ENCODE results near the gene MICALL2.

Gene MICALL2

DNA sequence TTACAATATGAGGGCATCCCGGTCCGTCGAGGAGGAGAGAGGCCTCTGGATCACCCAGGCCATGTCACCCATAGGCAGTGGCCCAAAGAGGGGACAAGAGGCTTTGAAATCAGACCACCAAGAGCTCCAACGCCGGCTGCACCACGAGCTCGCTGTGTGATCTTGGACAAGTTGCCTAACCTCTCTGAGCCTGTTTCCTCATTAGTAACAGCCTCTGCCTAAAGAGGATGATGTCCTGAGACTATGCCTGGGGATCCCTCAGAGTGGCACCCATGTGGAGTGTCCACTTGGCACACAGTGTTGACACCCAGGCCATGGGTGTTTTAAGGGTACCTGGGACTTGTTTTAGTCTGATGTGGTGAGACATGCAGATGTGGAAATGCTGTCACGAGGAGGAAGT is 50.8 kb downstream of the MICALL2 start:
- Histone ChIP-seq H3K36me3 (ENCODE audit: control insufficient read depth, insufficient read depth, low read length) (no peaks in the 10 kb centered on the region), H3K4me3 (ENCODE audit: low read depth, low read length) (no peak overlapping the region), H3K27ac (ENCODE audit: low read depth, low read length) (no peak overlapping the region), H3K27me3 (ENCODE audit: control insufficient read depth, insufficient read depth, low read length) (peaks cover 23% of the 10 kb centered on the region), H3K4me1 (ENCODE audit: control insufficient read depth, insufficient read depth, low read length) (no peaks in the 10 kb centered on the region), H3K9ac (ENCODE audit: low read depth, low read length) (no peak overlapping the region), H3K9me3 (ENCODE audit: control insufficient read depth, insufficient read depth, low read length) (no peaks in the 10 kb centered on the region)

DNA sequence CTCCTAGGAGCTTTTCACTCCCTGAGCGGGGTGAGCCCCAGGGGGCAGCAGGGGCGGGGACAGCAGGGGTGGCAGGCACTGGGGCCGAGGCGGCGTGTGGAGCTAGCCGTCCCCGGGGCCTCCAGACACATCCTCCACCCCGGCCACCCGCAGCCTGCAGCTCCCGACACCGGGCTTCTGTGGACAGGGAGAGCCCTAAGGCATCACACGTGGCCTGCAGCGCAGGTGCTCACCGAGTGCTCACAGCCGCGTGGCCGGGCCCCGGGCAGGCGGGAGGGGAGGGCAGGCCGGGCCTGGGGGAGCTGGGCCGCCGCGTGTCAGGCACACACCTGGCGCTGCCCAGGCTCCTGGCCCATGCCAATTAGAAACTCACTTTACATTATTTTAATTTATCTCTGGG is 51.4 kb downstream of the MICALL2 start:
- Histone ChIP-seq H3K9ac (ENCODE audit: low read depth, low read length) (no peak overlapping the region), H3K36me3 (ENCODE audit: control insufficient read depth, insufficient read depth, low read length) (no peaks in the 10 kb centered on the region), H3K4me1 (ENCODE audit: control insufficient read depth, insufficient read depth, low read length) (no peaks in the 10 kb centered on the region), H3K27me3 (ENCODE audit: control insufficient read depth, insufficient read depth, low read length) (peaks cover 28% of the 10 kb centered on the region), H3K4me3 (ENCODE audit: low read depth, low read length) (no peak overlapping the region), H3K27ac (ENCODE audit: low read depth, low read length) (no peak overlapping the region), H3K9me3 (ENCODE audit: control insufficient read depth, insufficient read depth, low read length) (no peaks in the 10 kb centered on the region)

DNA sequence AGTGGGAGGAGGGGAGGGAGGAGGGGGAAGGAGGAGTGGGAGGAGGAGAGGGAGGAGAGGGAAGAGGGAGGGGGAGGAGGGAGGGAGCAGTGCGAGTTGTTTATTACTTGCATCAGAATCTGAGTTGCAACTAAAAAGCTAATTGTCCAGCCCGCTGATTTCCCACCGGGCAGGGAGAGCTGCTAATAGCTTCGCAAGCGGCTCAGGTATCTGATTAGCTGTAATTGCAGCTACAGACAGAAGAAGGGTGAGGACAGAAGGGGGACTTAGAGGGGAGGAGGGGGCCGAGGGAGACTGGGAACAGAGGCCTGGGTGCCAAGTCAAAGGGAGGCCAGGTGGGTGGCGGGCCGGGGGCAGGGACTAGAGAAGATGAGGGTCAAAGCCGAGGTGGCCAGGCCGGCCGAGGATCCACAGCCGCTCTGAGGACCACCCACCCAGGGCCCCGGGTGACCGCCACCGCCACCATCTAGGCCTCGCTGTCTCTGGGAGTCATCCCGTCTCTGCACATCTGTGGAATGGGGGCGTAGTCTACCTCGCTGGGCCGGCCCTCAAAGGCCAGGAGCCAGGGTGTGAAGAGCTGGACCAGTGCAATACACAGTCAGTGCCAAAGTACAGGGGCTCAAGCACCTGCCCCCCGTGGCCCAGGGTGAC is 54.2 kb downstream of the MICALL2 start:
- Histone ChIP-seq H3K4me1 (ENCODE audit: control insufficient read depth, insufficient read depth, low read length) (no peaks in the 10 kb centered on the region), H3K27me3 (ENCODE audit: control insufficient read depth, insufficient read depth, low read length) (peaks cover 38% of the 10 kb centered on the region), H3K36me3 (ENCODE audit: control insufficient read depth, insufficient read depth, low read length) (no peaks in the 10 kb centered on the region), H3K9me3 (ENCODE audit: control insufficient read depth, insufficient read depth, low read length) (no peaks in the 10 kb centered on the region), H3K4me3 (ENCODE audit: low read depth, low read length) (no peak overlapping the region), H3K9ac (ENCODE audit: low read depth, low read length) (no peak overlapping the region), H3K27ac (ENCODE audit: low read depth, low read length) (no peak overlapping the region)

DNA sequence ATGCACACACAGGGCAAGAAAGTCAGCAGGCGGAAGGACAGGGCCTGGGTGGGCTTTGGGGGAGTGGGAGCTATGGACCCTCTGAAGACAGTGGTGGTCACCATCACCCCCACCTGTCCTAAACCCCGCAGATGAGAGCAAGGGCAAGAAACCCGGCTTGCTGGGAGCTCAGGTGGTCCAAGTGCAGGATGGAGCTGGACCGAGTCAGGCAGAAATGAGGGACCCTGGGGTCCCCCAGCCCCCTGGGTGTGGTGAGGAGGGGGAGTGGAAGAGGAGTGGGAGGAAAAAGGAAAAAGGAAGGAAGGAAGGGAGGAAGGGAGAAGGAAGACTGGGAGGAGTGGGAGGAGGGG is 54.8 kb downstream of the MICALL2 start:
- no peak overlapping the region for H3K4me3 ChIP-seq (ENCODE audit: low read depth, low read length)
- peaks cover 38% of the 10 kb centered on the region for H3K27me3 ChIP-seq (ENCODE audit: control insufficient read depth, insufficient read depth, low read length)
- no peak overlapping the region for H3K9ac ChIP-seq (ENCODE audit: low read depth, low read length)
- no peaks in the 10 kb centered on the region for H3K36me3 ChIP-seq (ENCODE audit: control insufficient read depth, insufficient read depth, low read length)
- H3K4me1 ChIP-seq (ENCODE audit: control insufficient read depth, insufficient read depth, low read length), result no peaks in the 10 kb centered on the region
- H3K9me3 ChIP-seq (ENCODE audit: control insufficient read depth, insufficient read depth, low read length), result no peaks in the 10 kb centered on the region
- H3K27ac ChIP-seq (ENCODE audit: low read depth, low read length), result no peak overlapping the region

DNA sequence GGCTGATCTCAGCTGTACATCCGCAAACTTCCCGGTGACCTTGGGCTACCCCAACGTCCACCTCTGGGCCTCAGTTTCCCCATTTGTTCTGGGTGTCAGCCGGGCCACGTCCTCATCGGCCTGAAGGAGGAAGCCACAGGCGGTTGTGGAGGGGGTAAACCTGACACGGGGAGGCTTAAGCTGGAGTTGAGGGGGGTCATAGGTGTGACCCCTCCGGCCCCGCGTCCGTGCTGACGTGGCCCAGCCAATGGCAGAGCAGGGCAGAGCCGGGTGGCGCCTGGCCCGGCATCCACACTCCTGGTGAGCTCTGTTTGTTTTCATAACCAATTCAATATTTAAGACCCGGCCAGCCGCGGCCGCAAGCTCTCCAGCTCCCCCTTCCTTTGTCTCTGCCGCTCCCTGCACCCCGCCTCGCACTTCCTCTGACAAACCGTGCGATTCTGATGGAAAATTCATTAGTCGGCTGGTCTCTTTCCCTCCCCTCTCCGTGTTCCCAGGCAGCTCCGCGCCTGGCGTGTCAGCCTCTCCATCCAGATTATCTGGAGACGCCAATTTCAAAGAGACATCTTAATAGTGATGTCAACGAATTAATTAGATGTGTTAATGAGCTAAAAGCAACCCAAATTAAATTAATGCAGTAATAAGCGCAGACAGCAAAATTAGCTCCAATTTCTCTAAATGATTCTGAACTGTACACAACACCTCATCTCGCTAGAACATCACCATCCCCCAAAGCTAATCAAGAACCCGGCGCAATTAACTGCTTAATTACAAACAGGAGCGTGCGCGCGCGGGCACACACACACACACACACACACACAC is 55.4 kb downstream of the MICALL2 start:
- Histone ChIP-seq H3K9ac (ENCODE audit: low read depth, low read length) (no peak overlapping the region), H3K27me3 (ENCODE audit: control insufficient read depth, insufficient read depth, low read length) (peaks cover 38% of the 10 kb centered on the region)

DNA sequence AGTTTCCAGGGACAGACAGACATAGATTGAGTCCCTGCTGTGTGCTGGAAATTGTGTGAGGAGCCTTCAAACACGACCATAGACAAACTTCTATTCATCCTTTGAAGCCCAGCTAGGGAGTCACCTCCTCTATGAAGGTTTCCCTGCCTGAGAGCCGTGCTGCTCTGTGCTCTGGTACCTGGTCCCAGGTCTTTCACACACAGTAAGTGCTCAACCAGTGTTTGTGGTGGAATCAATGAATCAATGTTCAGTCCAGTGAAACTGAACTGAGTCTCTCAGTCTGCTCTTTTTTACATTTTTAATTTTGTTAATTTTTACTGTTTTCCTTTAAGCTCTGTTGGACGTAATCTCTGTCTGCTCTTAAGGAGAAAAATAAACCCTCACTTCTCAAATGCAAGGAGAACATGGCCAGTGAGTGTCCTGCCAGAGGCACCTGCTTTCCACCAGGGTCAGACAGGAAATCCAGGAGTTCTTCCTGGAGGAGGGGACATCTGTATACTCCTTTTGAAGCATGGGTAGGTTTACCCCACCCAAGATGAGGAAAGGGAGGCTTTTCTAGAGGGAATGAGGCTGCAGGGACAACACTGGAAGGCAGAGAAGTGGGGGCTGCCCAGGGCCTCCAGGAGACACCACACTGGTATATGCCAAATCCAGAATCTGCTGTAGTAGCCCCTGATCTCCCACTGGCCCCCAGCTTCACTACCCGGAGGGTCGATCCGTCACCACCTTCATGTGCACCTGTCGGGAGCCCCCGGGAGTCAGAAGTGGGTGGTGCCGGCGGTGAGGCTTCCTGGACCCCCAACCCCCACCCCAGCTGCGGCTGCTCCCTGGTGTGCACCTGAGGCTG is 56.3 kb downstream of the MICALL2 start:
- Histone ChIP-seq H3K27me3 (ENCODE audit: control insufficient read depth, insufficient read depth, low read length) (peaks cover 38% of the 10 kb centered on the region), H3K4me3 (ENCODE audit: low read depth, low read length) (no peak overlapping the region; the same call in 1 of the 2 replicates), H3K36me3 (ENCODE audit: control insufficient read depth, insufficient read depth, low read length) (no peaks in the 10 kb centered on the region), H3K4me1 (ENCODE audit: control insufficient read depth, insufficient read depth, low read length) (no peaks in the 10 kb centered on the region), H3K27ac (ENCODE audit: low read depth, low read length) (no peak overlapping the region), H3K9me3 (ENCODE audit: control insufficient read depth, insufficient read depth, low read length) (no peaks in the 10 kb centered on the region), H3K9ac (ENCODE audit: low read depth, low read length) (no peak overlapping the region)

More for the DNA sequence above, 55.4 kb downstream of the MICALL2 start:
- no peak overlapping the region for H3K27ac ChIP-seq (ENCODE audit: low read depth, low read length)
- H3K4me3 ChIP-seq (ENCODE audit: low read depth, low read length), result peak overlapping the region; percentile 45
- H3K9me3 ChIP-seq (ENCODE audit: control insufficient read depth, insufficient read depth, low read length), result no peaks in the 10 kb centered on the region
- H3K4me1 ChIP-seq (ENCODE audit: control insufficient read depth, insufficient read depth, low read length), result no peaks in the 10 kb centered on the region
- no peaks in the 10 kb centered on the region for H3K36me3 ChIP-seq (ENCODE audit: control insufficient read depth, insufficient read depth, low read length)

GRCh38 chr7:1402110-1402790 is 57.0 kb downstream of the MICALL2 start:
- peaks cover 38% of the 10 kb centered on the region for H3K27me3 ChIP-seq (ENCODE audit: control insufficient read depth, insufficient read depth, low read length)
- H3K4me3 ChIP-seq (ENCODE audit: low read depth, low read length), result no peak overlapping the region
- H3K36me3 ChIP-seq (ENCODE audit: control insufficient read depth, insufficient read depth, low read length), result no peaks in the 10 kb centered on the region

DNA sequence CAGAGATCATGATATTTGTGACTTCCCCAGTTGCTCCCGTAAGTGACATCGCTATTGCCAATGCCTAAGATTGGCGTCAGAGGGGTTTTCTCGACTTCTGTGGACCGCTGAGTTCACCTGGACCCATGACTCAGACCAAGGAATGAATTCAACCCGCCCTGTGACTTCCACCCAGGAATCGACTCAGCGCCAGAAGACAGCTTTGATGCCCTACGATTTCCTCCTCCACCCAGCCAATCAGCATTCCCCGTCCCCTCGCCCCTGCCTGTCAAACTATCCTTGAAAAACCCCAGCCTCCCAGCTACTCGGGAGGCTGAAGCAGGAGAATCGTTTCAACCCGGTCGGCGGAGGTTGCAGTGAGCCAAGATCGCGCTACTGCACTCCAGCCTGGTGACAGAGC is 58.3 kb downstream of the MICALL2 start:
- Histone ChIP-seq H3K27me3 (ENCODE audit: control insufficient read depth, insufficient read depth, low read length) (peaks cover 38% of the 10 kb centered on the region), H3K4me1 (ENCODE audit: control insufficient read depth, insufficient read depth, low read length) (no peaks in the 10 kb centered on the region)

More at GRCh38 chr7:1402110-1402790, 57.0 kb downstream of the MICALL2 start:
- H3K4me1 ChIP-seq (ENCODE audit: control insufficient read depth, insufficient read depth, low read length), result no peaks in the 10 kb centered on the region
- no peaks in the 10 kb centered on the region for H3K9me3 ChIP-seq (ENCODE audit: control insufficient read depth, insufficient read depth, low read length)
- H3K9ac ChIP-seq (ENCODE audit: low read depth, low read length), result no peak overlapping the region
- H3K27ac ChIP-seq (ENCODE audit: low read depth, low read length), result no peak overlapping the region

GRCh38 chr7:1400371-1400770 is 58.9 kb downstream of the MICALL2 start:
- H3K4me3 ChIP-seq (ENCODE audit: low read depth, low read length), result no peak overlapping the region
- no peak overlapping the region for H3K27ac ChIP-seq (ENCODE audit: low read depth, low read length)
- peaks cover 38% of the 10 kb centered on the region for H3K27me3 ChIP-seq (ENCODE audit: control insufficient read depth, insufficient read depth, low read length)

More for the DNA sequence above, 58.3 kb downstream of the MICALL2 start:
- Histone ChIP-seq H3K9ac (ENCODE audit: low read depth, low read length) (no peak overlapping the region), H3K36me3 (ENCODE audit: control insufficient read depth, insufficient read depth, low read length) (no peaks in the 10 kb centered on the region), H3K4me3 (ENCODE audit: low read depth, low read length) (no peak overlapping the region), H3K9me3 (ENCODE audit: control insufficient read depth, insufficient read depth, low read length) (no peaks in the 10 kb centered on the region), H3K27ac (ENCODE audit: low read depth, low read length) (no peak overlapping the region)

GRCh38 chr7:1397491-1398327 is 61.6 kb downstream of the MICALL2 start:
- Histone ChIP-seq H3K9ac (ENCODE audit: low read depth, low read length) (no peak overlapping the region), H3K4me1 (ENCODE audit: control insufficient read depth, insufficient read depth, low read length) (no peaks in the 10 kb centered on the region), H3K27me3 (ENCODE audit: control insufficient read depth, insufficient read depth, low read length) (peaks cover 19% of the 10 kb centered on the region), H3K9me3 (ENCODE audit: control insufficient read depth, insufficient read depth, low read length) (no peaks in the 10 kb centered on the region), H3K36me3 (ENCODE audit: control insufficient read depth, insufficient read depth, low read length) (no peaks in the 10 kb centered on the region), H3K4me3 (ENCODE audit: low read depth, low read length) (no peak overlapping the region), H3K27ac (ENCODE audit: low read depth, low read length) (no peak overlapping the region)

More at GRCh38 chr7:1400371-1400770, 58.9 kb downstream of the MICALL2 start:
- H3K4me1 ChIP-seq (ENCODE audit: control insufficient read depth, insufficient read depth, low read length), result no peaks in the 10 kb centered on the region
- no peak overlapping the region for H3K9ac ChIP-seq (ENCODE audit: low read depth, low read length)
- no peaks in the 10 kb centered on the region for H3K36me3 ChIP-seq (ENCODE audit: control insufficient read depth, insufficient read depth, low read length)
- no peaks in the 10 kb centered on the region for H3K9me3 ChIP-seq (ENCODE audit: control insufficient read depth, insufficient read depth, low read length)
